Measurements from ENCODE around the gene METTL23.

The METTL23 gene

DNA sequence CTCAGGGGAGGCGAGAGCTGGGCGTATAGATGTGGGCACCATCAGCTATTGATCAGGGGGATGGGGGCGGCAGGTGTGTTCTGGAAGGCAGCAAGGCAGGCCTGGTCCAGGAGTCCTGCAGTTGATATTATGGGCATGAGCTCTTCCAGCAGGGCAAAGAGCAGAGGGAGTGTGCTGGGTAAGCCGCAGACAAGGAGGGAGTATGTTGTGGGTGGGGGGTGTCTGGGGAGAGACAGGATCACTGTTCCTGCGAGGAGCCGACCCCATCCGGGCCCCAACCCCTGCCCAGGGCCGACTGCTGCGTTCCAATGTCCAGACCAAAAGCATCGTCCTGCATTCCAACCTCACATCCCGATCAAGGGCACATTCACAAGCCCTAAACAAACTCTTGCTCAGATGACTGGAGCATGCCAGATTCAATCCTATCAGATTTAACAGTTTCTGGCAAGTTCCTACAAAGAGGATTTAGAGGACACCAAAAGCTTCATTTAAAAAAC, 25.1 kb upstream of the METTL23 start:
- no peak for DNase-seq (ENCODE audit: low read depth)
- TF ChIP-seq, protein P1, sequence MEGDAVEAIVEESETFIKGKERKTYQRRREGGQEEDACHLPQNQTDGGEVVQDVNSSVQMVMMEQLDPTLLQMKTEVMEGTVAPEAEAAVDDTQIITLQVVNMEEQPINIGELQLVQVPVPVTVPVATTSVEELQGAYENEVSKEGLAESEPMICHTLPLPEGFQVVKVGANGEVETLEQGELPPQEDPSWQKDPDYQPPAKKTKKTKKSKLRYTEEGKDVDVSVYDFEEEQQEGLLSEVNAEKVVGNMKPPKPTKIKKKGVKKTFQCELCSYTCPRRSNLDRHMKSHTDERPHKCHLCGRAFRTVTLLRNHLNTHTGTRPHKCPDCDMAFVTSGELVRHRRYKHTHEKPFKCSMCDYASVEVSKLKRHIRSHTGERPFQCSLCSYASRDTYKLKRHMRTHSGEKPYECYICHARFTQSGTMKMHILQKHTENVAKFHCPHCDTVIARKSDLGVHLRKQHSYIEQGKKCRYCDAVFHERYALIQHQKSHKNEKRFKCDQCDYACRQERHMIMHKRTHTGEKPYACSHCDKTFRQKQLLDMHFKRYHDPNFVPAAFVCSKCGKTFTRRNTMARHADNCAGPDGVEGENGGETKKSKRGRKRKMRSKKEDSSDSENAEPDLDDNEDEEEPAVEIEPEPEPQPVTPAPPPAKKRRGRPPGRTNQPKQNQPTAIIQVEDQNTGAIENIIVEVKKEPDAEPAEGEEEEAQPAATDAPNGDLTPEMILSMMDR (IDR thresholded peaks at IDR 0.05; ENCODE audit: low read depth, low read length, missing control alignments) = no peak
- H3K4me3 ChIP-seq (ENCODE audit: low read depth, low read length) = no peak overlapping the region
- in situ Hi-C loops (cut with HindIII; ENCODE audit: low sequenced_read_pairs) = no loop called here

DNA sequence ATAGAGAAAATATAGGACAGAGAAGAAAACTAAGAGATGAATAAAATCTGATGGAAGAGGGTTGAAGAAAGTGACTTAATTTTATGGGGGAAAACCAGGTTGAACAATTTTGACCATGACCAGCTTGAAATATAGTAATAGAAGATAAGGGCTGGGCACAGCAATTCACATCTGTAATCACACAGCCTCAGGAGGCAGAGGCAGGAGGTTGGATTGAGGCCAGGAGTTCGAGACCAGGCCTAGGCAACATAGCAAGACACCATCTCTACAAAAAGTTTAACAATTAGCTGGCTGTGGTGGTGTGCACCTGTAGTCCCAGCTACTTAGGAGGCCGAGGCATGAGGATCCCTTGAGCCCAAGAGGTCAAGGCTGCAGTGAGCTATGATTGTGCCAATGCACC, 24.6 kb upstream of the METTL23 start:
- no peak overlapping the region for H3K4me3 ChIP-seq (ENCODE audit: low read depth, low read length)
- in situ Hi-C loops (cut with HindIII; ENCODE audit: low sequenced_read_pairs) = no loop called here
- no peak for DNase-seq (ENCODE audit: low read depth)
- TF ChIP-seq, protein P1 (IDR thresholded peaks at IDR 0.05; ENCODE audit: low read depth, low read length, missing control alignments) = no peak

DNA sequence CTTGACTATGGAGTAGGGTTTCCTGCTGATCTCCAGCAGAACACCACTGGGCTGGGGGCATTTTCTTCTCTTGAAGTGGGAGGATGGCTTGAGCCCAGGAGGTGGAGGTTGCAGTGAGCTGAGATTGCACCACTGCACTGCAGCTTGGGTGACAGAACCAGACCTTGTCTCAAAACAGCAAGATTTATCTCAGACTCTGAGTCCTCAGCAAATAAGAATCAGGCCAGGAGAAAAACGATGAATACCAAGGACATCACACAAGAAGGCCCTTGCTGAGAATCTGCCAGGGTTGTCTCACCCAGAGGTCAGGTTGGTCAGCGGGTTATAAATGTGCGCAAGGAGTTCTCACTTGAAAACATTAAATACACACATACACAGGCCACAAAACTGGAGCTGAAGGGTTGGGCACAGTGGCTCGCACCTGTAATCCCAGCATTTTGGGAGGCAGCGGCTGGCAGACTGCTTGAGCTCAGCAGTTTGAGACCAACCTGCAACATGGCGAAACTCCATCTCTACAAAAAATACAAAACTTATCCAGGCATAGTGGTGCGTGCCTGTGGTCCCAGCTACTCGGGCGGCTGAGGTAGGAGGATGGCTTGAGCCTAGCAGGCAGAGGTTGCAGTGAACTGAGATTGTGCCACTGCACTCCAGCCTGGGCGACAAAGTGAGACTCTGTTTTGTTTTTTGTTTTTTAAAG, 23.6 kb upstream of the METTL23 start:
- no peak overlapping the region for H3K4me3 ChIP-seq (ENCODE audit: low read depth, low read length)
- DNase-seq (ENCODE audit: low read depth) = no peak
- TF ChIP-seq, protein P1 (IDR thresholded peaks at IDR 0.05; ENCODE audit: low read depth, low read length, missing control alignments) = no peak
- in situ Hi-C loops (cut with HindIII; ENCODE audit: low sequenced_read_pairs) = no loop called here

DNA sequence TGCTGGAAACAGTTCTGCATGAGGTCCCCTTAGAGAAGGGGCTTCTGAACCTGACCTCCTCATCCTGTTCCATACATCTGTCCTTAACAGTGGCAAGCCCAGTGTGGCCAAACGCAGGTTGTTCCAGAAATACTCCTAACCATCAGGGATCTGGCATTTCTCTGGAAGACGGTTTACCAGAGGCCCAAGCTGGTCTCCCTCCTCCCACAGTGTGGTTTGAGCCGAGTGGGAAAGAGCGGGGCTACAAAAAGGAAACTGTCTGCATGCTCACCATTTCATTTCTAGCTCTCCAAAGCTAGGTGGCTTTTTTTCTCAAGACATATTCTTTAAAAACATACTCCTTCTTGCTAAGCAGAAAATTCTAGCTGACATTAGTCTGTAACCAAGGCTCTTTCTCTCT, 21.8 kb upstream of the METTL23 start:
- no peak overlapping the region for H3K4me3 ChIP-seq (ENCODE audit: low read depth, low read length)
- no peak for DNase-seq (ENCODE audit: low read depth)
- in situ Hi-C loops (cut with HindIII; ENCODE audit: low sequenced_read_pairs) = no loop called here
- TF ChIP-seq, protein P1 (IDR thresholded peaks at IDR 0.05; ENCODE audit: low read depth, low read length, missing control alignments) = no peak

DNA sequence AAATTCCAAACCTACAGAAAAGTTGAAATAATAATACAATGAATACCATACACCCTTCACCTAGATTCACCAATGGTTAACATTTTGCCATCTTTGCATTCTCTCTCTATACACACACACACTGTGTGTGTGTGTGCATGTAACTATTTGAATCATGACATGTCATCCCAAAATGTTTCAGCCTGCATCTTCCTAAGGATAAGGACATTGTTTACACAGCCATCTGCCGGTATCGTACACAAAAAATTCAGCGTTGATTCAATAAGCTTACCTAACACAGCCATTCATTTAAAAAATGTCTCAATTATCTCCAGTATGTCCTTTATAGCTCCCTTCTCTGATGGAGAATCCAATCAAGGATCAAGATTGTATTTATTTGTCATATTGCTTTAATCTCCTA, 19.8 kb upstream of the METTL23 start:
- in situ Hi-C loops (cut with HindIII; ENCODE audit: low sequenced_read_pairs) = no loop called here
- H3K4me3 ChIP-seq (ENCODE audit: low read depth, low read length) = no peak overlapping the region
- no peak for DNase-seq (ENCODE audit: low read depth)
- TF ChIP-seq, protein P1 (IDR thresholded peaks at IDR 0.05; ENCODE audit: low read depth, low read length, missing control alignments) = no peak

DNA sequence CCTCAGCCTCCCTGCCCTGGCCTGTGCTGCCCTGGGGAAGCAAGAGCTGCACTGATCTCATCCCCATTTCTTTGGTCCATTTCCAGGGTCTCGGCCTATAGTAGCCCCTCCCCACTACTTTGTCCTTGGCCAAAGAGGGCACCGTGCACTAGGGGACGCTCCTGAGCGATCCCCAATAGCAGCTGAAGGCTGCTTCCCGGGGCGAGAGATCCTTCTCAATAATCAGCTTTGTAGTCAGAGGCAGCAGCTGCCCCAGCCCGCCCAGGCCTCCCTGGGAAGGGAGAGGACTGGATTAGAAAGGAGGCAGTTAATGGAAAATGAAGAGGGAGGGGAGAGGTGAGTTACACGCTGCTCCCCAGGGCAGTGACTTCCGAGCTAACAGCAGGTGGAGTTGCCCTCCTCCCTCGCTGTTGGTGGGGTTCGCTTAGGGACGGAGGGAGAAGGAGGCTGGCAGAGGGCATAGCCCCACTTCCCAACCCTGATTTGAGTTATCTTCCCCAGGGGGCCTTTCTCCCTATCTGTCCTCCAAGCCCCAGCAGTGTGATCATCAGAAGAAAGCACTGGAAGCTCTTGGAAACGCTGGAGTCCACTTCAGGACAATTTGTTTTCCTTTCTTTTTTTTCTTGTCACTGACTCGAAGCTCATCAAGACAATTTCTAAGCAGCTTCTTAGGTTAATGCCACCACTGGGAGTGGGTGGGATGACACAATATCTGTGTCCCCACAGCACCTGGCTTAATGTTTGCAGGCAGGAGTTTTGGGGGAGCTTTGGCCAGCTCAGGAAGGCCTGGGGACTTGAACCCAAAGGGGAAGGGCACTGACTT, 18.4 kb upstream of the METTL23 start:
- no peak for DNase-seq (ENCODE audit: low read depth)
- peak overlapping the region; percentile 72 for H3K4me3 ChIP-seq (ENCODE audit: low read depth, low read length)
- in situ Hi-C loops (cut with HindIII; ENCODE audit: low sequenced_read_pairs) = no loop called here
- TF ChIP-seq, protein P1 (IDR thresholded peaks at IDR 0.05; ENCODE audit: low read depth, low read length, missing control alignments) = peak; percentile 60

All from astrocyte of the cerebellum (primary cell).